Panc1 (cell line): Measurements from ENCODE around the gene ITPKB. TPM values are rescaled to one million over a fixed set of nuclear protein-coding genes. Genes with fewer than 3 reads are reported as not detected.

ENCODE experiments used
- ATAC-seq: fragments of 200-7000 bp; cut with Tn5 transposase; 2 replicates; pipeline ENCODE4 v1.9.1; 2020; ENCODE audit warnings: mild to moderate bottlenecking, moderate library complexity
- BruUV-seq: library from RNA; stranded (reverse); fragments of 400-500 nt; replicated peaks from 2 replicates; lab custom pipeline; 2021; lab: Mats Ljungman, UMichigan
- CTCF ChIA-PET: fragments of 300-600 bp; sonication (Branson Sonifier 250); formaldehyde crosslinking; loops from one replicate; lab custom pipeline; 2022; ENCODE audit warnings: antibody characterized with exemption; lab: Charles Lee
- POLR2A ChIA-PET: fragments of 300-600 bp; sonication (Branson Sonifier 250); formaldehyde crosslinking; loops from one replicate; lab custom pipeline; 2022; ENCODE audit warnings: antibody characterized with exemption; lab: Charles Lee
- DNase-seq: peaks from one replicate; pipeline ENCODE4 v3.0.0-alpha.2; 2010; ENCODE audit warnings: low read depth, low spot score
- H3K27ac ChIP-seq: 2 replicates; pipeline ENCODE4 v1.5.1; 2011; ENCODE audit warnings: mild to moderate bottlenecking, low read length, inconsistent platforms
- H3K27me3 ChIP-seq: fragments of 200-500 bp; sonication (Bioruptor generic); 2 replicates; pipeline ENCODE4 v1.6.0; 2014; ENCODE audit warnings: low read length, inconsistent platforms; ENCODE audit not compliant: control insufficient read depth, insufficient read depth
- H3K36me3 ChIP-seq: fragments of 200-500 bp; sonication (Bioruptor generic); 2 replicates; pipeline ENCODE4 v1.5.1; 2014; ENCODE audit warnings: inconsistent platforms, mild to moderate bottlenecking, low read length, moderate library complexity; ENCODE audit not compliant: control insufficient read depth, insufficient read depth
- H3K4me1 ChIP-seq: 2 replicates; pipeline ENCODE4 v1.5.1; 2011; ENCODE audit warnings: inconsistent platforms, mild to moderate bottlenecking, low read length, moderate library complexity; ENCODE audit not compliant: control insufficient read depth, insufficient read depth
- H3K4me3 ChIP-seq, 2 experiments: 2 replicates each; pipeline ENCODE4 v1.5.1; 2011 to 2012; ENCODE audit warnings: low read depth in 2 of 2, low read length in 2 of 2, mild to moderate bottlenecking in 2 of 2, inconsistent platforms in 1 of 2, moderate library complexity in 1 of 2
- H3K9me3 ChIP-seq: fragments of 200-500 bp; sonication (Bioruptor generic); 2 replicates; pipeline ENCODE4 v1.5.1; 2014; ENCODE audit warnings: low read depth, mild to moderate bottlenecking, inconsistent platforms, low read length, moderate library complexity; ENCODE audit not compliant: control insufficient read depth, insufficient read depth
- POLR2AphosphoS5 ChIP-seq: IDR thresholded peaks from 2 replicates; pipeline ENCODE4 v1.6.1; 2012; ENCODE audit warnings: mild to moderate bottlenecking, low read depth, low read length, moderate library complexity
- SIN3A ChIP-seq: IDR thresholded peaks from 2 replicates; pipeline ENCODE4 v1.6.1; 2012; ENCODE audit warnings: low read depth, mild to moderate bottlenecking, low read length, moderate library complexity, borderline replicate concordance; ENCODE audit not compliant: insufficient read depth
- TCF7L2 ChIP-seq: IDR thresholded peaks from 2 replicates; pipeline ENCODE4 v1.6.1; 2011; ENCODE audit warnings: mild to moderate bottlenecking, low read depth, low read length, inconsistent platforms
- in situ Hi-C: cut with HindIII; loops from 2 replicates; pipeline ENCODE4 v1.10.0; 2016; ENCODE audit warnings: low sequenced_read_pairs, low pct_unique_long_range_greater_than_20kb
- intact Hi-C: fragments of 100-400 bp; cut with micrococcal nuclease; formaldehyde crosslinking; loops from one replicate; pipeline ENCODE4 v1.10.0; 2022; ENCODE audit not compliant: unreplicated experiment
- total RNA-seq: library from RNA; stranded (reverse); gene quantifications from one replicate; pipeline ENCODE4 v1.2.1, GENCODE V29; 2021; ENCODE audit not compliant: unreplicated experiment
- TF ChIP-seq, protein P1 (sequence below), 2 experiments: IDR thresholded peaks; 2 replicates each; pipeline ENCODE4 v1.6.1; 2011 to 2012; ENCODE audit warnings: low read depth in 2 of 2, control low read depth in 1 of 2, low read length in 1 of 2, mild to moderate bottlenecking in 1 of 2, moderate library complexity in 1 of 2; ENCODE audit not compliant: insufficient read depth in 1 of 2
- TF ChIP-seq, protein P2 (sequence below): fragments of 450-650 bp; IDR thresholded peaks from 2 replicates; pipeline ENCODE4 v1.5.1; 2017; ENCODE audit warnings: mild to moderate bottlenecking

Gene ITPKB
- total RNA-seq, 1 experiment from 2014 or later, result 10.9 TPM

DNA sequence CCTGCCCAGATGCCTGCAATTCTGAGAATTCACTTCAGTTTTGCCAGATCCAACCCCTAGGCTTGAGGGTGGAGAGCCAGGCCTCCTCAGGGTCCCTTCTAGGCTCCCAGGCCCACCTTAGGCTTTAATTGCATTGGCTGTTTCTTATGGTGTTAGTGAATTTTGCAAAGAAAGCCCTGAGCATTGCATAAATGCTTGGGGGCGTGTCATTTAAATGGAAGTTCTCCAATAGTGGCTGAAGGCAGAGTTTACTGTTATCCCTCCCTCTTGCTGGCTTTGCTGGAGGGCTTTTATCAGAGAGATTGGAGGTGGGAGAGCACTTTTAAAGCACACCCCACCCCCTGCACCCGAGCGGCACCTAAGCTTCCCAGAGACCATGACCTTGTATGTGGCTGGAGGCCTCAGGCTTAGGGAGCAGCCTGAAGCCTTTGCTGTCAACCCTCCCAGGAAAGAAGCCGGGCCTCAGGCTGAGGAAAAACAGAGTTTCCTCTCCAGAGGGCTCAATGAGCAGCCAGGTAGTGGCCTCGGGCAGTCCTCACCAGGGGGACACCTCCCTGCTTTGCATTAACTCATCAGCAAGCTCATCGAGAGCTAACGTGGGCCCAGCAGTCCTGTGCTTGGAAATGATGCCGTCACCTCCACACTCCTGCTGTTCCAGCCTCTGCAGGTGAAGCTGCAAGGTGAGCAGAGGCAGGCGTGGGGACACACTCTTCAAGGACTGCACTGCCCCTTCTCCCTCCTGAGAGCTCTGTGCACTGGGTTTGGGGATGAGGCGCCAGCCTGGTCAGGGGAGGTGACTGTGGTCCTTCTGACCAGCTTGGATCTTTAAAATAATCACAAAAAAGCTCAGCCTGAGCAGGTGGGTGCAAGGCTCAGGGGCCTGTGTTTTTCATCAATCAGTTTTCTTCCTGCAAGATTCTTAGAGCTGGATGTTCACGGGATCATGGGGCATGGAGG, 132.5 kb downstream of the ITPKB start:
- ChIA-PET CTCF (no interaction called here), POLR2A (no interaction called here)
- intact Hi-C loops, result loop anchor here (5.0 kb wide), 1 partner anchor 59 kb away; the partner anchor contains the start of gene STUM
- Histone ChIP-seq H3K27me3 (peaks cover 7% of the 10 kb centered on the region), H3K27ac (no peak overlapping the region), H3K4me1 (no peaks in the 10 kb centered on the region), H3K4me3 (no peak overlapping the region), H3K36me3 (no peaks in the 10 kb centered on the region), H3K9me3 (no peaks in the 10 kb centered on the region)
- no peak for DNase-seq
- ATAC-seq, result no peak
- no peak for TF ChIP-seq TCF7L2
- TF ChIP-seq POLR2AphosphoS5, result no peak
- TF ChIP-seq, protein P1, sequence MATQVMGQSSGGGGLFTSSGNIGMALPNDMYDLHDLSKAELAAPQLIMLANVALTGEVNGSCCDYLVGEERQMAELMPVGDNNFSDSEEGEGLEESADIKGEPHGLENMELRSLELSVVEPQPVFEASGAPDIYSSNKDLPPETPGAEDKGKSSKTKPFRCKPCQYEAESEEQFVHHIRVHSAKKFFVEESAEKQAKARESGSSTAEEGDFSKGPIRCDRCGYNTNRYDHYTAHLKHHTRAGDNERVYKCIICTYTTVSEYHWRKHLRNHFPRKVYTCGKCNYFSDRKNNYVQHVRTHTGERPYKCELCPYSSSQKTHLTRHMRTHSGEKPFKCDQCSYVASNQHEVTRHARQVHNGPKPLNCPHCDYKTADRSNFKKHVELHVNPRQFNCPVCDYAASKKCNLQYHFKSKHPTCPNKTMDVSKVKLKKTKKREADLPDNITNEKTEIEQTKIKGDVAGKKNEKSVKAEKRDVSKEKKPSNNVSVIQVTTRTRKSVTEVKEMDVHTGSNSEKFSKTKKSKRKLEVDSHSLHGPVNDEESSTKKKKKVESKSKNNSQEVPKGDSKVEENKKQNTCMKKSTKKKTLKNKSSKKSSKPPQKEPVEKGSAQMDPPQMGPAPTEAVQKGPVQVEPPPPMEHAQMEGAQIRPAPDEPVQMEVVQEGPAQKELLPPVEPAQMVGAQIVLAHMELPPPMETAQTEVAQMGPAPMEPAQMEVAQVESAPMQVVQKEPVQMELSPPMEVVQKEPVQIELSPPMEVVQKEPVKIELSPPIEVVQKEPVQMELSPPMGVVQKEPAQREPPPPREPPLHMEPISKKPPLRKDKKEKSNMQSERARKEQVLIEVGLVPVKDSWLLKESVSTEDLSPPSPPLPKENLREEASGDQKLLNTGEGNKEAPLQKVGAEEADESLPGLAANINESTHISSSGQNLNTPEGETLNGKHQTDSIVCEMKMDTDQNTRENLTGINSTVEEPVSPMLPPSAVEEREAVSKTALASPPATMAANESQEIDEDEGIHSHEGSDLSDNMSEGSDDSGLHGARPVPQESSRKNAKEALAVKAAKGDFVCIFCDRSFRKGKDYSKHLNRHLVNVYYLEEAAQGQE (IDR thresholded peaks at IDR 0.05; ENCODE audit: insufficient read depth in 1 of 2, low read depth in 2 of 2, low read length in 1 of 2), result no peak
- no peak for TF ChIP-seq SIN3A
- TF ChIP-seq, protein P2, sequence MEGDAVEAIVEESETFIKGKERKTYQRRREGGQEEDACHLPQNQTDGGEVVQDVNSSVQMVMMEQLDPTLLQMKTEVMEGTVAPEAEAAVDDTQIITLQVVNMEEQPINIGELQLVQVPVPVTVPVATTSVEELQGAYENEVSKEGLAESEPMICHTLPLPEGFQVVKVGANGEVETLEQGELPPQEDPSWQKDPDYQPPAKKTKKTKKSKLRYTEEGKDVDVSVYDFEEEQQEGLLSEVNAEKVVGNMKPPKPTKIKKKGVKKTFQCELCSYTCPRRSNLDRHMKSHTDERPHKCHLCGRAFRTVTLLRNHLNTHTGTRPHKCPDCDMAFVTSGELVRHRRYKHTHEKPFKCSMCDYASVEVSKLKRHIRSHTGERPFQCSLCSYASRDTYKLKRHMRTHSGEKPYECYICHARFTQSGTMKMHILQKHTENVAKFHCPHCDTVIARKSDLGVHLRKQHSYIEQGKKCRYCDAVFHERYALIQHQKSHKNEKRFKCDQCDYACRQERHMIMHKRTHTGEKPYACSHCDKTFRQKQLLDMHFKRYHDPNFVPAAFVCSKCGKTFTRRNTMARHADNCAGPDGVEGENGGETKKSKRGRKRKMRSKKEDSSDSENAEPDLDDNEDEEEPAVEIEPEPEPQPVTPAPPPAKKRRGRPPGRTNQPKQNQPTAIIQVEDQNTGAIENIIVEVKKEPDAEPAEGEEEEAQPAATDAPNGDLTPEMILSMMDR, result no peak
- in situ Hi-C loops, result no loop called here
- no TSS peak for BruUV-seq

DNA sequence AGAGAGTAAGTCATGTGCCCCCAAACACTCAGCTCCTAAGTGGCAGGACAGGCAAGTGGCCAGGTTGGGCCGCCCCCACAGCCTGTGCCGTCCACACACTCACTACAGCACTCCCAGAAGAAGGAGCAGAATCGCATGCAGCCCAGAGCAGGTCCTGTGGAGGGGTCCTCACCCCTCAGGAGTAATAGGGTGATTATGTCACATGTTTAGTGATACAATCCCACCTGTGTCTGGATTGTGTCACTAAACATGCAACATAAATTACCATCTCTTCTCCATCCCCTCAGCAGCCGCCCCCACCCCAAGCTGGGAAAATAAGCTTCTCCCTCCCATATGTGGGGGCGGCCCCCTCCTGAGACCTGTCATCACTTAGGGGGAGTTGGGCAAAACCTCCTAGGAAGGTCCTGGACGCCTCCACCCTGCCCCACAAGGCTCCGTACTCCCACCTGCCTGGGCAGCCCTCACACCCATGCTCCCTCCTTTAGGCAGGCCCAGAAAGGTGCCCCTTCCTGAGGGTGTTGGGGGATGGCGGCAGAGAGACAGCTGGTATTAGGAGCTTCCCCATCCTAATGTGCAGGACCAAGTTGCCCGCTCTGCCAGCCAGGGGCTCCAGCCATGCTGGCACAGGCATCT, 133.6 kb downstream of the ITPKB start:
- POLR2A ChIA-PET, result no interaction called here
- Histone ChIP-seq H3K27me3 (peaks cover 7% of the 10 kb centered on the region), H3K9me3 (no peaks in the 10 kb centered on the region), H3K36me3 (no peaks in the 10 kb centered on the region), H3K4me3 (no peak overlapping the region), H3K27ac (no peak overlapping the region), H3K4me1 (no peaks in the 10 kb centered on the region)
- BruUV-seq, result no TSS peak
- intact Hi-C loops (loop anchor here (5.0 kb wide), 1 partner anchor 58 kb away; the partner anchor contains the start of gene STUM), in situ Hi-C loops (no loop called here)
- DNase-seq, result no peak
- CTCF ChIA-PET, result interaction anchor here (0.7 kb wide), 1 partner anchor 197 kb away, joined by 4 read pairs; no protein-coding TSS in a partner anchor
- no peak for ATAC-seq
- TF ChIP-seq SIN3A, result no peak
- TF ChIP-seq, protein P2, result no peak
- TF ChIP-seq TCF7L2, result no peak
- no peak for TF ChIP-seq POLR2AphosphoS5
